Keratinocyte (primary cell): ENCODE results near the gene ZNF552. TPM values are rescaled to one million over a fixed set of nuclear protein-coding genes. Genes with fewer than 3 reads are reported as not detected.
"Not testable (repeated sequence)": the region's sequence is repeated elsewhere in the genome, so short reads cannot be mapped to it uniquely, and the experiment has no call there.

Experiments
- DNase-seq: peaks from one replicate; pipeline ENCODE4 v3.0.0-alpha.2; 2011; ENCODE audit warnings: low read depth, missing footprints, low spot score
- FAIRE-seq: peaks from 2 replicates; lab custom pipeline; 2011; peaks lifted over from hg19 to GRCh38; lab: Jason Lieb, UNC
- H2AFZ ChIP-seq: 2 replicates; pipeline ENCODE4 v1.6.0; 2012; ENCODE audit warnings: low read length, control low read depth, inconsistent platforms; ENCODE audit not compliant: control insufficient read depth
- H3K27ac ChIP-seq: 2 replicates; pipeline ENCODE4 v1.5.1; 2011; ENCODE audit warnings: low read length; ENCODE audit not compliant: control insufficient read depth, insufficient read depth
- H3K27me3 ChIP-seq: 3 replicates; pipeline ENCODE4 v1.6.0; 2011; ENCODE audit warnings: low read length; ENCODE audit not compliant: control insufficient read depth, insufficient read depth; ENCODE audit errors: extremely low read depth
- H3K36me3 ChIP-seq, 2 experiments: 2 replicates in 1 of 2; 3 replicates in 1 of 2; pipeline ENCODE4 v1.5.1; 2011; ENCODE audit warnings: low read length in 2 of 2, mild to moderate bottlenecking in 1 of 2; ENCODE audit not compliant: control insufficient read depth in 2 of 2, insufficient read depth in 2 of 2; ENCODE audit errors: extremely low read depth in 1 of 2
- H3K4me1 ChIP-seq: 3 replicates; pipeline ENCODE4 v1.5.1; 2011; ENCODE audit warnings: low read length; ENCODE audit not compliant: control insufficient read depth, insufficient read depth; ENCODE audit errors: extremely low read depth
- H3K4me2 ChIP-seq: 3 replicates; pipeline ENCODE4 v1.6.0; 2011; ENCODE audit warnings: low read depth, low read length; ENCODE audit not compliant: control insufficient read depth, insufficient read depth; ENCODE audit errors: extremely low read depth
- H3K4me3 ChIP-seq, 3 experiments: fragments of 200-600 bp in 1 of 3; sonication (generic) in 1 of 3; 2 replicates in 2 of 3; 3 replicates in 1 of 3; pipeline ENCODE4 v1.5.1; 2011 to 2016; ENCODE audit warnings: low read length in 3 of 3, mild to moderate bottlenecking in 3 of 3, control low read depth in 2 of 3, inconsistent platforms in 1 of 3, low read depth in 1 of 3, mixed read lengths in 1 of 3, mixed run types in 1 of 3, moderate library complexity in 1 of 3; ENCODE audit not compliant: control insufficient read depth in 2 of 3, insufficient read depth in 2 of 3; ENCODE audit errors: extremely low read depth in 1 of 3
- H3K79me2 ChIP-seq: 2 replicates; pipeline ENCODE4 v1.6.0; 2012; ENCODE audit warnings: low read length; ENCODE audit not compliant: control insufficient read depth, insufficient read depth
- H3K9ac ChIP-seq: 3 replicates; pipeline ENCODE4 v1.6.0; 2011; ENCODE audit warnings: low read length; ENCODE audit not compliant: control insufficient read depth, insufficient read depth; ENCODE audit errors: extremely low read depth
- H3K9me1 ChIP-seq: 3 replicates; pipeline ENCODE4 v1.6.0; 2011; ENCODE audit warnings: low read length; ENCODE audit not compliant: control insufficient read depth, insufficient read depth; ENCODE audit errors: extremely low read depth
- H3K9me3 ChIP-seq: 2 replicates; pipeline ENCODE4 v1.5.1; 2012; ENCODE audit warnings: low read depth, low read length; ENCODE audit not compliant: control insufficient read depth
- H4K20me1 ChIP-seq: 3 replicates; pipeline ENCODE4 v1.6.0; 2011; ENCODE audit warnings: low read length; ENCODE audit not compliant: control insufficient read depth, insufficient read depth; ENCODE audit errors: extremely low read depth
- EZH2 ChIP-seq: IDR thresholded peaks from one replicate; pipeline ENCODE4 v1.6.1; 2012; ENCODE audit warnings: inconsistent platforms, mild to moderate bottlenecking, low read length, moderate library complexity
- dilution Hi-C: fragments of 300-500 bp; cut with MboI; formaldehyde crosslinking; loops from one replicate; pipeline ENCODE4 v1.7.0; 2020; ENCODE audit warnings: low sequenced_read_pairs; ENCODE audit not compliant: extremely low pct_ligation_motif_present
- polyA plus RNA-seq, 5 experiments: library from polyadenylated mRNA; depleted of rRNA in 3 of 5; stranded (reverse) in 3 of 5; stranded (forward) in 1 of 5; unstranded in 1 of 5; fragments of >200 nt; gene quantifications; 1 replicate in 1 of 5; 2 replicates in 3 of 5; 3 replicates in 1 of 5; pipeline versions ENCODE4 v1.2.1 to v1.2.3, GENCODE V29; 2011 to 2012; ENCODE audit warnings: missing spikeins in 2 of 5, low read depth in 1 of 5, low replicate concordance in 1 of 5
- TF ChIP-seq, protein P1 (sequence below), 3 experiments: IDR thresholded peaks in 1 of 3; conservative IDR thresholded peaks in 1 of 3; optimal IDR thresholded peaks in 1 of 3; 2 replicates in 2 of 3; 3 replicates in 1 of 3; pipeline versions ENCODE3 to v1.5.1; 2011; ENCODE audit warnings: low read length in 3 of 3, mild to moderate bottlenecking in 3 of 3, moderate library complexity in 2 of 3, control low read depth in 1 of 3, inconsistent platforms in 1 of 3; ENCODE audit not compliant: insufficient read depth in 2 of 3; ENCODE audit errors: extremely low read depth in 1 of 3

The ZNF552 gene
- polyA plus RNA-seq, 1 donor (not counting 4 experiments of a cell fraction or from before 2014, with no cell fraction given) = 8.9 TPM

DNA sequence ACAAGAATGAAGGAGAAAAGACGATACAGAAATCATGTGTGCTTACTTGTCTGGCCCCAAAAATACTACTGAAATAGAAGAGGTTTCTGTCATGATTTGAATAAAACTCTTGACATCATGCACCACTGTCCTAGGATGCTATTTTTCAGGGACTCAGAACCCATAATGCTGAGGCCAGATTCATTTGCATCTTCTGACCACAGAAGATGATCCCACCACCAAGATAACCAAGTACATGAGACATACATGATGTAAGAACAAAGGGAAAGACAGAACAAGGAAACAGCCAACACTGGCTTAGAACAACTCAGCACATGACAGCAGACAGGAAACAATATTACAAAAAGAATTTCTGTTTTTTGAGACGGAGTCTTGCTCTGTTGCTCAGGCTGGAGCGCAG is 2.5 kb downstream of the ZNF552 start:
- H3K27ac ChIP-seq = no peak overlapping the region
- H3K4me1 ChIP-seq = peaks cover 5% of the 10 kb centered on the region
- no peak overlapping the region for H3K4me3 ChIP-seq
- H3K9me1 ChIP-seq = no peaks in the 10 kb centered on the region
- dilution Hi-C loops = no loop called here
- TF ChIP-seq, protein P1, sequence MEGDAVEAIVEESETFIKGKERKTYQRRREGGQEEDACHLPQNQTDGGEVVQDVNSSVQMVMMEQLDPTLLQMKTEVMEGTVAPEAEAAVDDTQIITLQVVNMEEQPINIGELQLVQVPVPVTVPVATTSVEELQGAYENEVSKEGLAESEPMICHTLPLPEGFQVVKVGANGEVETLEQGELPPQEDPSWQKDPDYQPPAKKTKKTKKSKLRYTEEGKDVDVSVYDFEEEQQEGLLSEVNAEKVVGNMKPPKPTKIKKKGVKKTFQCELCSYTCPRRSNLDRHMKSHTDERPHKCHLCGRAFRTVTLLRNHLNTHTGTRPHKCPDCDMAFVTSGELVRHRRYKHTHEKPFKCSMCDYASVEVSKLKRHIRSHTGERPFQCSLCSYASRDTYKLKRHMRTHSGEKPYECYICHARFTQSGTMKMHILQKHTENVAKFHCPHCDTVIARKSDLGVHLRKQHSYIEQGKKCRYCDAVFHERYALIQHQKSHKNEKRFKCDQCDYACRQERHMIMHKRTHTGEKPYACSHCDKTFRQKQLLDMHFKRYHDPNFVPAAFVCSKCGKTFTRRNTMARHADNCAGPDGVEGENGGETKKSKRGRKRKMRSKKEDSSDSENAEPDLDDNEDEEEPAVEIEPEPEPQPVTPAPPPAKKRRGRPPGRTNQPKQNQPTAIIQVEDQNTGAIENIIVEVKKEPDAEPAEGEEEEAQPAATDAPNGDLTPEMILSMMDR (optimal IDR thresholded peaks at IDR 0.05 in 1 of 3, IDR thresholded peaks at IDR 0.05 in 1 of 3, conservative IDR thresholded peaks at IDR 0.05 in 1 of 3; ENCODE audit: extremely low read depth in 1 of 3, insufficient read depth in 2 of 3, low read length in 3 of 3) = no peak
- TF ChIP-seq EZH2 = no peak
- no peak overlapping the region for H3K4me2 ChIP-seq
- H3K9me3 ChIP-seq = no peaks in the 10 kb centered on the region
- H3K9ac ChIP-seq = no peak overlapping the region
- peaks cover 13 to 14% of the 10 kb centered on the region in 2 experiments for H3K36me3 ChIP-seq
- H2AFZ ChIP-seq = no peak overlapping the region
- DNase-seq = no peak
- peaks cover 36% of the 10 kb centered on the region for H3K79me2 ChIP-seq
- no peak for FAIRE-seq
- H4K20me1 ChIP-seq = no peaks in the 10 kb centered on the region
- H3K27me3 ChIP-seq = no peaks in the 10 kb centered on the region

- H3K9me1 ChIP-seq, dilution Hi-C loops, H3K27me3 ChIP-seq, H3K4me2 ChIP-seq, FAIRE-seq, H4K20me1 ChIP-seq, H3K27ac ChIP-seq, H2AFZ ChIP-seq, DNase-seq, H3K4me3 ChIP-seq, H3K4me1 ChIP-seq, H3K9ac ChIP-seq, H3K9me3 ChIP-seq: not testable (repeated sequence)
- H3K36me3 ChIP-seq = peaks cover 13 to 14% of the 10 kb centered on the region in 2 experiments
- peaks cover 41% of the 10 kb centered on the region for H3K79me2 ChIP-seq
Observed at GRCh38 chr19:57810410-57811295, 4.1 kb downstream of the ZNF552 start.
